Prostate gland (tissue), 2 donors: Measurements from ENCODE around the gene IQGAP3. TPM values are rescaled to one million over a fixed set of nuclear protein-coding genes. Genes with fewer than 3 reads are reported as not detected.

Experiments used
- DNase-seq: peaks from one replicate; pipeline ENCODE4 v3.0.0-alpha.2; 2019; ENCODE audit warnings: low spot score
- H3K27ac ChIP-seq, 2 donors: fragments of 200-600 bp; sonication (generic); 2 replicates each; pipeline ENCODE4 v1.5.1; 2017 to 2019
- H3K27me3 ChIP-seq: fragments of 200-600 bp; sonication (generic); replicated peaks from 2 replicates; pipeline ENCODE4 v1.5.1; 2019; ENCODE audit not compliant: insufficient read depth
- H3K36me3 ChIP-seq, 2 donors: fragments of 200-600 bp; sonication (generic); 1 replicate in 1 of 2; 2 replicates in 1 of 2; pipeline versions ENCODE4 v1.5.1 to v1.8.1; 2017 to 2019
- H3K4me1 ChIP-seq: fragments of 200-600 bp; sonication (generic); replicated peaks from 2 replicates; pipeline ENCODE4 v1.5.1; 2019
- H3K4me3 ChIP-seq, 2 donors: fragments of 200-600 bp; sonication (generic); 2 replicates each; pipeline ENCODE4 v1.5.1; 2017 to 2019
- H3K9me3 ChIP-seq: fragments of 200-600 bp; sonication (generic); 2 replicates; pipeline ENCODE4 v1.5.1; 2017
- CTCF ChIP-seq, 4 experiments: fragments of 200-600 bp in 2 of 4; fragments of 450-650 bp in 2 of 4; sonication (generic) in 2 of 4; IDR thresholded peaks; 1 replicate in 3 of 4; 2 replicates in 1 of 4; pipeline ENCODE4 v1.5.1; 2016 to 2019; ENCODE audit warnings: antibody characterized with exemption in 4 of 4, mild to moderate bottlenecking in 2 of 4, moderate library complexity in 2 of 4
- POLR2A ChIP-seq: fragments of 450-650 bp; IDR thresholded peaks from one replicate; pipeline ENCODE4 v1.6.1; 2016; ENCODE audit warnings: antibody characterized with exemption, mild to moderate bottlenecking
- POLR2AphosphoS5 ChIP-seq: sonication (generic); formaldehyde crosslinking; IDR thresholded peaks from one replicate; pipeline ENCODE4 v1.6.1; 2017; ENCODE audit warnings: antibody characterized with exemption
- WGBS: methylation state at CpG from one replicate; pipeline ENCODE4 v1.1.5; 2018; 5-methylcytosine and 5-hydroxymethylcytosine counted together
- intact Hi-C: fragments of 100-400 bp; cut with DNase I; formaldehyde crosslinking; loops from one replicate; pipeline ENCODE4 v1.14.2; 2022
- total RNA-seq, 2 donors: library from RNA; depleted of rRNA; stranded (reverse); fragments of >200 nt; gene quantifications; one replicate each; pipeline ENCODE4 v1.1.0, GENCODE V29; 2016

IQGAP3 gene
- total RNA-seq = 1 to 10 TPM; 1.5 to 3.0 TPM

DNA sequence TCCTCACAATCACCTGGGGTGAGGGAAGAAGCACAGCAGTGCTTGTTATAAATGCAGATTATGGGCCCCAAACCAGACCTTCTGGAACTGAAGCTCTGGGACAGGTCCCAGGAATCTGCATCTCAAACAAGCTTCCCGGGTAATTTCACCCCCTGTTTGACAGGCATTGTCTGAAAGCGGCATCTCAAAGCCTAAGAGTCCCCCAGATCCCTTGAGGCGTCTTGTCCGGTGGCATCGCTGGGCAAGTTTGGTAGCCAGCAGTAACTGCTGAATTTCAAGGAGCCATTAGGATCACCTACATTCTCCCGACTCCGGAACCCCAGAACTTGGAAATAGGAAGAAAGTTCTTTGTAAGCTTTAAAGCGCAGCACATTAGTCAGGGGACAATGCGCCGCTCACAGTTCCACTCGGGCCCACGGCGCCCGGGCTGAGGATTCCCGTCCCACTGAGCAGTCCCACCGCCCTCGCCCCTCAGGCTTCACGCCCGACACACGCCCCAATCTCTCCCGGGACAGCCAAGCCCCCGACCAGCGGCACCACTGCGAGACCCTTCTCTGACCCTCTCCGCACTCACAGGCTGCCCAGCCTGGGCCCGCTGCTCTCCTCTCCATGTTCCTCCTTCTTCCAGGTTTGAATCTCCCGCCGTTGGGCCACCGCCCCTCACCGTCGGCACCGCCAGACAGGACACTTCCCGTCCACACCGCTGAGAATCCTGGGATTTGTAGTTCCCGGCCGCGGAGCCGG lies at the start of gene IQGAP3:
IQGAP3 (minus strand) TSS at position 647 of the 744 bp plus-strand sequence; CDS start at position 611, 36 bp downstream.
- TF ChIP-seq CTCF (IDR thresholded peaks at IDR 0.05) (peak in 2 of 4 experiments; percentile 10 to 16), POLR2AphosphoS5 (peak; percentile 88), POLR2A (no peak)
- DNase-seq = peak; percentile 78
- intact Hi-C loops = loop anchor here (5.0 kb wide), 1 partner anchor 60 kb away; no protein-coding TSS in a partner anchor

DNA sequence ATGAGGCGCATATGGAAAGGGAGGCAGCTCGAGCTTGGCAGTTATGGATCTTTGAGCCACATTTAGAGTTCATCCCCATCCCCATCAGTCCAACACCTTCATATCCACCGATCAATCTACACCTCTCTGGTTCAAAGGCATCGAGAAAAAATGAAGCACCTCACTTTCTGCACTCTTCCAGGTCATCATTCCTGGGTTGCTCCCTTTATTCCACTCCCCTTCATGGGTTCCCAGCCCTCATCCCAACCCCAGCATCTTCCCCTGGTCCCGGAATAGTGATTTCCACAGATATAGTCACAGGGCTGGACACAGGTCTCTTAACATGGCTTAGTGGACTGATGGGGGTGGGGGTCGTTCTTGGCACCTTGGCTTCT lies 47.2 kb upstream of the IQGAP3 start:
- H3K4me1 ChIP-seq = peaks cover 10% of the 10 kb centered on the region
- TF ChIP-seq POLR2A = no peak
- no peak for TF ChIP-seq CTCF (IDR thresholded peaks at IDR 0.05)
- no peak for TF ChIP-seq POLR2AphosphoS5
- H3K36me3 ChIP-seq = no peaks in the 10 kb centered on the region
- WGBS = 43% methylated on average over 6 of the region's 6 CpGs
- intact Hi-C loops = loop anchor here (10.0 kb wide), 1 partner anchor 235 kb away; no protein-coding TSS in a partner anchor
- H3K27me3 ChIP-seq = no peaks in the 10 kb centered on the region
- H3K4me3 ChIP-seq = no peak overlapping the region
- H3K27ac ChIP-seq = no peak overlapping the region
- no peaks in the 10 kb centered on the region for H3K9me3 ChIP-seq
- DNase-seq = no peak

More for the DNA sequence above, at the start of gene IQGAP3:
- WGBS = 2% methylated on average over 38 of the region's 38 CpGs
- no peaks in the 10 kb centered on the region for H3K4me1 ChIP-seq
- H3K4me3 ChIP-seq = peak within 1 kb of the TSS; percentile 4 to 25
- no peak within 1 kb of the TSS for H3K27ac ChIP-seq
- H3K36me3 ChIP-seq = no peaks in the 10 kb centered on the region
- no peaks in the 10 kb centered on the region for H3K9me3 ChIP-seq
- no peaks in the 10 kb centered on the region for H3K27me3 ChIP-seq

DNA sequence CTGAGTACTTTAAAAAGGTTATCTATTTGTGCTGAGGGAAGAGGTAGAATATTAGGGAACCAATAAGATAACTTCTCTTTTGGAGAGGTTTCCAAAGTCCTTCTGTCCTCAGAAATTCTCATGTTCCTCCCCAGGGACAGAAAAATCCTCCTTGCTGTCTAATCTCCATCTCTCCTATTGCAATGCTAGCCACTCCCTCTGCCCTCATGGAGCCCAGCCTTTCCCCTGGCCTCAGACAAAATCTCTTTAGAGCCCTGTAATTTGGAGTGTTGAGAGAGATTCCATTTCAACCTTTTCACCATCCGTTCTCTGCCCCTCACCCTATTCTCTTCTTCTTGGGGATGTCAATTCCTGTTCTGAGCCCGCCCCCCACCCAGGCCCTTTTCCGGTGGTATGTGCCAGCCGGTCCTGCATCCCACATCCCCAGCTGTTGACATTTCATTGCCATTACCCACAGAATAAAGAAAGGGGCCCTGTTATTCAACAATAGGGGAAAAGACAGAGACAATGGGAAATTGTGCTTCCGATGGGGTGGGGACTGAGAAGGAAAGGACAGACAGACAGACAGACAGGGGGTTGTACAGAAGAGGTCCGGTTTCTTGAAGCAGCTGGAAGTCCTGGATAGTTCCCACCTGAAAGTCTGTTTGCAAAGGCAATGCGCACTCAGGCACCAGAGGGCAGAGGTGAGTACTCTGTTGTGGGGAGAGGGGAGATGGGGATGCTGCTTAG lies 46.7 kb upstream of the IQGAP3 start, which contains the start of gene HAPLN2:
HAPLN2 (plus strand) TSS at position 563 of the 729 bp plus-strand sequence. CDS start 4,076 bp downstream, outside the sequence.
- H3K9me3 ChIP-seq = no peaks in the 10 kb centered on the region
- no peak for DNase-seq

GRCh38 chr1:156616463-156616862 lies 44.1 kb upstream of the IQGAP3 start:
- no peaks in the 10 kb centered on the region for H3K27me3 ChIP-seq
- peak; percentile 73 for DNase-seq
- TF ChIP-seq POLR2AphosphoS5 = peak; percentile 91
- TF ChIP-seq CTCF (IDR thresholded peaks at IDR 0.05) = peak in 1 of 4 experiments; percentile 29
- no peak for TF ChIP-seq POLR2A
- no peaks in the 10 kb centered on the region for H3K9me3 ChIP-seq
- H3K36me3 ChIP-seq = no peaks in the 10 kb centered on the region
- intact Hi-C loops = loop anchor here (10.0 kb wide), 1 partner anchor 232 kb away; no protein-coding TSS in a partner anchor
- H3K4me3 ChIP-seq = no peak overlapping the region
- WGBS = 7% methylated on average over 5 of the region's 5 CpGs
- H3K4me1 ChIP-seq = peaks cover 10% of the 10 kb centered on the region
- peak overlapping the region; percentile 61 to 80 for H3K27ac ChIP-seq

More for the DNA sequence above, 46.7 kb upstream of the IQGAP3 start, which contains the start of gene HAPLN2:
- H3K4me1 ChIP-seq = peaks cover 10% of the 10 kb centered on the region
- H3K4me3 ChIP-seq = no peak within 1 kb of the TSS
- WGBS = 21% methylated on average over 7 of the region's 7 CpGs
- H3K27ac ChIP-seq = no peak within 1 kb of the TSS
- TF ChIP-seq POLR2A = no peak
- TF ChIP-seq CTCF (IDR thresholded peaks at IDR 0.05) = peak in 1 of 4 experiments; percentile 12
- no peaks in the 10 kb centered on the region for H3K27me3 ChIP-seq
- intact Hi-C loops = loop anchor here (10.0 kb wide), 1 partner anchor 234 kb away; no protein-coding TSS in a partner anchor
- no peaks in the 10 kb centered on the region for H3K36me3 ChIP-seq
